H1 (cell line): ENCODE results near the gene PLOD1. TPM values are rescaled to one million over a fixed set of nuclear protein-coding genes. Genes with fewer than 3 reads are reported as not detected.

Experiments
- CTCF ChIA-PET: fragments of 300-600 bp; sonication (Branson Sonifier 250); formaldehyde crosslinking; loops from one replicate; lab custom pipeline; 2021; ENCODE audit not compliant: partially characterized antibody; lab: Charles Lee
- POLR2A ChIA-PET: fragments of 300-600 bp; sonication (Branson Sonifier 250); formaldehyde crosslinking; loops from one replicate; lab custom pipeline; 2021; ENCODE audit warnings: inconsistent platforms; ENCODE audit not compliant: partially characterized antibody; lab: Charles Lee
- DNase-seq, 2 experiments: peaks; one replicate each; pipeline versions ENCODE4 v3.0.0 to v3.0.0-alpha.2; 2010 to 2022; ENCODE audit warnings: low spot score in 2 of 2, low read depth in 1 of 2, mixed read lengths in 1 of 2
- FAIRE-seq: peaks from 2 replicates; lab custom pipeline; 2011; peaks lifted over from hg19 to GRCh38; lab: Jason Lieb, UNC
- H2AFZ ChIP-seq: 2 replicates; pipeline ENCODE4 v1.8.1; 2012; ENCODE audit warnings: low read length, inconsistent platforms
- H2AK5ac ChIP-seq: 2 replicates; pipeline ENCODE4 v1.6.1; 2013; ENCODE audit warnings: low read depth, low read length
- H2BK120ac ChIP-seq: replicated peaks from 2 replicates; pipeline ENCODE3; 2013; ENCODE audit warnings: low read depth, low read length, inconsistent platforms
- H2BK12ac ChIP-seq: 2 replicates; pipeline ENCODE4 v1.6.1; 2013; ENCODE audit warnings: low read depth, low read length
- H2BK15ac ChIP-seq: 2 replicates; pipeline ENCODE4 v1.6.1; 2013; ENCODE audit warnings: low read length
- H2BK20ac ChIP-seq: 2 replicates; pipeline ENCODE4 v1.6.1; 2013; ENCODE audit warnings: low read length
- H2BK5ac ChIP-seq: 2 replicates; pipeline ENCODE4 v1.6.1; 2013; ENCODE audit warnings: low read depth, low read length
- H3K14ac ChIP-seq: 2 replicates; pipeline ENCODE4 v1.6.1; 2013; ENCODE audit warnings: inconsistent platforms; ENCODE audit not compliant: insufficient read length
- H3K18ac ChIP-seq: 2 replicates; pipeline ENCODE4 v1.6.1; 2013; ENCODE audit warnings: low read length; ENCODE audit errors: extremely low read depth
- H3K23ac ChIP-seq: 2 replicates; pipeline ENCODE4 v1.6.1; 2013; ENCODE audit warnings: inconsistent platforms; ENCODE audit not compliant: insufficient read length
- H3K23me2 ChIP-seq: 2 replicates; pipeline ENCODE4 v1.6.1; 2013; ENCODE audit warnings: low read depth, low read length
- H3K27ac ChIP-seq: 2 replicates; pipeline ENCODE4 v1.6.1; 2011; ENCODE audit warnings: low read depth, low read length, inconsistent platforms
- H3K27me3 ChIP-seq, 4 experiments: replicated peaks in 1 of 4; 1 replicate in 1 of 4; 2 replicates in 3 of 4; pipeline versions ENCODE4 v1.6.1 to v1.8.1; 2011 to 2013; ENCODE audit warnings: low read length in 3 of 4, mild to moderate bottlenecking in 3 of 4, inconsistent platforms in 2 of 4, mixed read lengths in 2 of 4, moderate library complexity in 1 of 4; ENCODE audit not compliant: control insufficient read depth in 3 of 4, insufficient read depth in 3 of 4; ENCODE audit errors: extremely low read depth in 1 of 4
- H3K36me3 ChIP-seq, 4 experiments: 2 replicates each; pipeline versions ENCODE4 v1.6.1 to v1.8.1; 2011 to 2013; ENCODE audit warnings: mild to moderate bottlenecking in 4 of 4, low read length in 3 of 4, moderate library complexity in 2 of 4, control low read depth in 1 of 4, inconsistent platforms in 1 of 4; ENCODE audit not compliant: insufficient read depth in 4 of 4, control insufficient read depth in 2 of 4
- H3K4ac ChIP-seq: replicated peaks from 2 replicates; pipeline ENCODE3; 2013; ENCODE audit warnings: low read length, low read depth, mixed read lengths, inconsistent platforms; ENCODE audit not compliant: insufficient read length
- H3K4me1 ChIP-seq, 4 experiments: replicated peaks in 1 of 4; 1 replicate in 1 of 4; 2 replicates in 3 of 4; pipeline versions ENCODE4 v1.6.1 to v1.8.1; 2011 to 2013; ENCODE audit warnings: low read length in 3 of 4, inconsistent platforms in 2 of 4, mixed read lengths in 1 of 4; ENCODE audit not compliant: insufficient read depth in 4 of 4, control insufficient read depth in 3 of 4
- H3K4me2 ChIP-seq, 2 experiments: 2 replicates each; pipeline versions ENCODE4 v1.6.1 to v1.8.1; 2011 to 2013; ENCODE audit warnings: low read depth in 2 of 2, low read length in 2 of 2, control low read depth in 1 of 2, inconsistent platforms in 1 of 2, mild to moderate bottlenecking in 1 of 2; ENCODE audit not compliant: insufficient read depth in 1 of 2
- H3K4me3 ChIP-seq, 4 experiments: fragments of 200-600, 300-600 bp in 1 of 4; sonication (generic), shearing (Covaris generic), sonication (Bioruptor Twin) in 1 of 4; 2 replicates each; pipeline versions ENCODE4 v1.5.1 to v1.8.1; 2011 to 2016; ENCODE audit warnings: low read length in 4 of 4, low read depth in 3 of 4, control low read depth in 2 of 4, inconsistent platforms in 2 of 4, mild to moderate bottlenecking in 2 of 4, mixed read lengths in 1 of 4, moderate library complexity in 1 of 4; ENCODE audit not compliant: insufficient read depth in 2 of 4; ENCODE audit errors: extremely low read depth in 1 of 4
- H3K56ac ChIP-seq: replicated peaks from 2 replicates; pipeline ENCODE3; 2013; ENCODE audit warnings: low read depth, mild to moderate bottlenecking, mixed read lengths, low read length, inconsistent platforms; ENCODE audit not compliant: insufficient read length
- H3K79me1 ChIP-seq: 2 replicates; pipeline ENCODE4 v1.6.1; 2013; ENCODE audit warnings: low read depth, low read length, control low read depth
- H3K79me2 ChIP-seq, 2 experiments: 2 replicates each; pipeline versions ENCODE4 v1.6.1 to v1.8.1; 2012 to 2013; ENCODE audit warnings: low read length in 2 of 2, mild to moderate bottlenecking in 2 of 2, inconsistent platforms in 1 of 2; ENCODE audit not compliant: insufficient read depth in 2 of 2, control insufficient read depth in 1 of 2
- H3K9ac ChIP-seq, 4 experiments: replicated peaks in 1 of 4; 1 replicate in 1 of 4; 2 replicates in 3 of 4; pipeline versions ENCODE4 v1.6.1 to v1.8.1; 2011 to 2013; ENCODE audit warnings: low read depth in 3 of 4, low read length in 3 of 4, control low read depth in 2 of 4, mild to moderate bottlenecking in 2 of 4, moderate library complexity in 2 of 4, inconsistent platforms in 1 of 4; ENCODE audit errors: extremely low read depth in 1 of 4
- H3K9me3 ChIP-seq, 2 experiments: 2 replicates each; pipeline versions ENCODE4 v1.6.1 to v1.8.1; 2012 to 2013; ENCODE audit warnings: mild to moderate bottlenecking in 2 of 2, moderate library complexity in 2 of 2, control low read depth in 1 of 2, inconsistent platforms in 1 of 2, low read depth in 1 of 2, low read length in 1 of 2, mixed read lengths in 1 of 2; ENCODE audit not compliant: insufficient read depth in 2 of 2
- H4K20me1 ChIP-seq, 2 experiments: replicated peaks in 1 of 2; 2 replicates each; pipeline versions ENCODE3 to v1.8.1; 2011 to 2013; ENCODE audit warnings: inconsistent platforms in 2 of 2, low read length in 2 of 2, mild to moderate bottlenecking in 1 of 2; ENCODE audit not compliant: insufficient read depth in 2 of 2, control insufficient read depth in 1 of 2
- H4K5ac ChIP-seq: 2 replicates; pipeline ENCODE4 v1.6.1; 2013; ENCODE audit warnings: low read length, low read depth, mixed read lengths, inconsistent platforms; ENCODE audit not compliant: insufficient read length
- H4K8ac ChIP-seq: 2 replicates; pipeline ENCODE4 v1.8.0; 2013; ENCODE audit warnings: mild to moderate bottlenecking, moderate library complexity, low read length, inconsistent platforms; ENCODE audit not compliant: insufficient read depth; ENCODE audit errors: extremely low read depth
- H4K91ac ChIP-seq: replicated peaks from 2 replicates; pipeline ENCODE3; 2013; ENCODE audit warnings: low read length, mixed read lengths, inconsistent platforms; ENCODE audit not compliant: insufficient read length
- CTBP2 ChIP-seq: IDR thresholded peaks from 2 replicates; pipeline ENCODE4 v1.7.0; 2011; ENCODE audit warnings: borderline replicate concordance, mild to moderate bottlenecking, moderate library complexity, mixed read lengths, low read length; ENCODE audit not compliant: insufficient read depth, insufficient read length
- EP300 ChIP-seq, 2 experiments: IDR thresholded peaks; 1 replicate in 1 of 2; 2 replicates in 1 of 2; pipeline ENCODE4 v1.6.1; 2011 to 2012; ENCODE audit warnings: low read depth in 2 of 2, low read length in 2 of 2, mild to moderate bottlenecking in 2 of 2, borderline replicate concordance in 1 of 2, inconsistent platforms in 1 of 2, moderate library complexity in 1 of 2
- KDM4A ChIP-seq: IDR thresholded peaks from one replicate; pipeline ENCODE4 v1.7.1; 2012; ENCODE audit warnings: low read depth, mild to moderate bottlenecking, moderate library complexity, low read length, inconsistent platforms; ENCODE audit not compliant: severe bottlenecking
- NANOG ChIP-seq: IDR thresholded peaks from 2 replicates; pipeline ENCODE4 v1.6.1; 2011; ENCODE audit warnings: low read length, low read depth, mild to moderate bottlenecking, inconsistent platforms; ENCODE audit not compliant: insufficient read depth, poor library complexity, severe bottlenecking
- POLR2AphosphoS5 ChIP-seq: IDR thresholded peaks from 2 replicates; pipeline ENCODE4 v1.6.1; 2011; ENCODE audit warnings: low read depth, low read length
- POU5F1 ChIP-seq: IDR thresholded peaks from 2 replicates; pipeline ENCODE4 v1.6.1; 2011; ENCODE audit warnings: low read depth, mild to moderate bottlenecking, low read length, moderate library complexity
- SIX5 ChIP-seq: IDR thresholded peaks from 2 replicates; pipeline ENCODE4 v1.6.1; 2011; ENCODE audit warnings: mild to moderate bottlenecking, low read depth, low read length
- TCF12 ChIP-seq: IDR thresholded peaks from 2 replicates; pipeline ENCODE4 v1.6.1; 2011; ENCODE audit warnings: low read depth, mild to moderate bottlenecking, low read length
- WGBS, 2 experiments: shearing (Covaris generic) in 1 of 2; methylation state at CpG; one replicate each; pipeline versions ENCODE4 v1.1.6 to v1.1.7; 2013 to 2015; ENCODE audit warnings: low lambda C conversion rate in 2 of 2, mixed read lengths in 2 of 2, inconsistent platforms in 1 of 2, low coverage in 1 of 2, missing lambda C conversion rate in 1 of 2; ENCODE audit not compliant: insufficient replicate concordance in 2 of 2, insufficient coverage in 1 of 2, insufficient read length in 1 of 2; ENCODE audit errors: extremely low coverage in 1 of 2, missing lambda C conversion rate in 1 of 2; 5-methylcytosine and 5-hydroxymethylcytosine counted together
- polyA plus RNA-seq, 7 experiments: library from polyadenylated mRNA; depleted of rRNA in 3 of 7; stranded (reverse) in 5 of 7; unstranded in 2 of 7; fragments of >200 nt in 5 of 7; fragments of 200-250 nt in 2 of 7; gene quantifications; 1 replicate in 5 of 7; 2 replicates in 1 of 7; 4 replicates in 1 of 7; pipeline versions ENCODE4 v1.2.1 to v1.2.3, GENCODE V29; 2011 to 2013; ENCODE audit warnings: missing spikeins in 2 of 7, mixed read lengths in 2 of 7
- total RNA-seq: library from RNA; stranded (reverse); fragmentation: NEBNext Ultra II Directional; extraction: Animal tissue kit (Norgen Biotek cat#: 25700); gene quantifications from 2 replicates; pipeline ENCODE4 v1.2.1, GENCODE V29; 2021
- TF ChIP-seq, protein P1 (sequence below): IDR thresholded peaks from 2 replicates; pipeline ENCODE4 v1.6.1; 2011; ENCODE audit warnings: low read length, improper control_type of control experiment

Gene PLOD1
- total and polyA plus RNA-seq, 2 of the 8 experiments (the other 6 are each of a cell fraction or from before 2014, with no cell fraction given) = 44.9 to 51.8 TPM

DNA sequence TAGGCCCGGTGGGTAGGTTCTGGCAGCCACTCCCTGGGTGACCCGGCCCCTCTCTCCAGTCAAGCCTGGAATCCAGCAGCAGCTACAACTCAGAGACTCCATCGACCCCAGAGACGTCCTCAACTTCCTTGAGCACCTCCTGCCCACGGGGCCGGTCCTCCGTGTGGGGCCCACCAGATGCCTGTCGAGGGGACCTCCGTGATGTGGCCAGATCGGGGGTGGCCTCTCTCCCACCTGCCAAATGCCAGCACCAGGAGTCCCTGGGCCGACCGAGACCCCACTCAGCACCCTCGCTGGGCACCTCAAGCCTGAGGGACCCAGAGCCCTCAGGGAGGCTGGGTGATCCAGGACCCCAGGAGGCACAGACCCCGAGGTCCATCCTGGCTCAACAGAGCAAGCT, 87.5 kb downstream of the PLOD1 start:
- Histone ChIP-seq H3K23me2 (peaks cover 5% of the 10 kb centered on the region), H2BK12ac (no peak overlapping the region), H3K9me3 (no peaks in the 10 kb centered on the region), H2BK15ac (no peak overlapping the region), H3K27ac (no peak overlapping the region), H2BK5ac (no peak overlapping the region), H4K20me1 (peaks cover 4 to 6% of the 10 kb centered on the region in 2 experiments), H3K27me3 (no peaks in the 10 kb centered on the region), H4K8ac (no peak overlapping the region), H3K4me3 (no peak overlapping the region), H3K14ac (no peak overlapping the region), H3K23ac (no peak overlapping the region), H3K79me1 (peaks cover 8% of the 10 kb centered on the region), H2AK5ac (no peak overlapping the region), H3K56ac (no peak overlapping the region), H3K9ac (no peak overlapping the region), H3K4me1 (peaks cover 0 to 7% (median 0%) of the 10 kb centered on the region in 4 experiments; a peak in 4 of 7 replicates), H3K36me3 (peaks cover 5 to 53% (median 24%) of the 10 kb centered on the region in 4 experiments), H3K18ac (no peak overlapping the region), H2BK20ac (no peak overlapping the region), H2AFZ (no peak overlapping the region), H3K79me2 (peaks cover 0 to 24% of the 10 kb centered on the region in 2 experiments), H3K4ac (no peak overlapping the region), H3K4me2 (no peak overlapping the region), H4K5ac (no peak overlapping the region), H2BK120ac (no peak overlapping the region), H4K91ac (no peak overlapping the region)
- ChIA-PET POLR2A (interaction anchor here (1.4 to 9.5 kb wide), 3 partner anchors 9 to 113 kb away, joined by 3 to 66 read pairs (median 36); no protein-coding TSS in a partner anchor), CTCF (interaction anchor here (0.6 to 1.7 kb wide), 3 partner anchors 10 to 138 kb away, joined by 3 to 6 read pairs (median 5); no protein-coding TSS in a partner anchor)
- FAIRE-seq (no peak), DNase-seq (no peak)
- TF ChIP-seq TCF12 (no peak), POU5F1 (no peak), POLR2AphosphoS5 (no peak), KDM4A (no peak), EP300 (IDR thresholded peaks at IDR 0.05; ENCODE audit: borderline replicate concordance in 1 of 2, low read depth in 2 of 2, low read length in 2 of 2) (no peak), SIX5 (no peak), NANOG (no peak), CTBP2 (no peak)
- TF ChIP-seq, protein P1, sequence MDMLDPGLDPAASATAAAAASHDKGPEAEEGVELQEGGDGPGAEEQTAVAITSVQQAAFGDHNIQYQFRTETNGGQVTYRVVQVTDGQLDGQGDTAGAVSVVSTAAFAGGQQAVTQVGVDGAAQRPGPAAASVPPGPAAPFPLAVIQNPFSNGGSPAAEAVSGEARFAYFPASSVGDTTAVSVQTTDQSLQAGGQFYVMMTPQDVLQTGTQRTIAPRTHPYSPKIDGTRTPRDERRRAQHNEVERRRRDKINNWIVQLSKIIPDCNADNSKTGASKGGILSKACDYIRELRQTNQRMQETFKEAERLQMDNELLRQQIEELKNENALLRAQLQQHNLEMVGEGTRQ = no peak
- WGBS, 2 experiments = 98% methylated on average over 13 of the region's 14 CpGs; no CpG with 5 or more reads in 1 of the 2 experiments
